GM13976 (cell line): ENCODE data around the gene SLC11A2.
"Not testable (repeated sequence)": the region's sequence is repeated elsewhere in the genome, so short reads cannot be mapped to it uniquely, and the experiment has no call there.

Source experiments
- DNase-seq: peaks from one replicate; pipeline ENCODE4 v3.0.0; 2012; ENCODE audit warnings: low spot score
- CTCF ChIP-seq: IDR thresholded peaks from 2 replicates; pipeline ENCODE4 v1.5.1; 2012; ENCODE audit warnings: borderline replicate concordance, mild to moderate bottlenecking; ENCODE audit not compliant: insufficient read depth; ENCODE audit errors: extremely low read depth, missing control alignments, control extremely low read depth
- in situ Hi-C: fragments of 300-500 bp; cut with MboI; formaldehyde crosslinking; loops from one replicate; pipeline ENCODE4 v1.12.0; 2022; ENCODE audit warnings: low sequenced_read_pairs, mixed read lengths, inconsistent platforms; ENCODE audit not compliant: unreplicated experiment

SLC11A2 gene

GRCh38 chr12:50934371-50934851, 91.8 kb downstream of the SLC11A2 start:
- no peak for DNase-seq
- no peak for TF ChIP-seq CTCF

DNA sequence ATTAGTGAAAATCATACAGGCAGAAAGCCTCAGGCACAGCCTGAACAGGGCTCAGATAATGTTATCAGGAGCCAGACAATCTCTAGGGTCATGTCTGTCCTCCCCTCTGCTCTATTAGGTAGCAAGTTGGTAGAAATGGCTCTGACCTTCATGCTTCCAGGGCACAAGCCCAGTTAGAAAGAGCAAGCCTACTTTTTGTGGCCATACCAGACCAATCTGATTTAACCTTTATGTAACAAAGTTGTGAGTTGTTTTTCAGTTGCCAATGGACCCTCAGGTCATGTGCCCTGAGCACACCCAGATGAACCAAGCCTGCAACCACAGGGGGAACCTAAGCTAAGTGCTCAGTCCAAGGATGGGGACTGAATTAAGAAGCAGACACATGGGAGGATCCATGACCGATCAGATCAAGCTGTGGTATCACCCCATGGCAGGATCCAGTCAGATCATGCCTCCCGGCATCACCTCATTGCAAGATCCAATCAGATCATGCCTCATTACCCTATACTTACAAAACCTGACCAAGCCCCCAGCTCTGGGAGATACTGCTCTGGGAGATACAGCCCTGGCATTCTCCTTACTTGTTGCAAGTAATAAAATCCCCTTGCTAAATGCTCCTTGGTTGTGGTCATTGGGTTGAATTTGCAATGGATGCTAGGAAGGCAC, 92.6 kb downstream of the SLC11A2 start:
- peak; percentile 1 for DNase-seq
- no peak for TF ChIP-seq CTCF
- in situ Hi-C loops = no loop called here

More at GRCh38 chr12:50934371-50934851, 91.8 kb downstream of the SLC11A2 start:
- in situ Hi-C loops = no loop called here

- no peak for DNase-seq
- no peak for TF ChIP-seq CTCF
- in situ Hi-C loops = no loop called here
Observed at GRCh38 chr12:50932787-50933280, 93.3 kb downstream of the SLC11A2 start.

- in situ Hi-C loops, DNase-seq: not testable (repeated sequence)
Observed at GRCh38 chr12:50930477-50930876, 95.7 kb downstream of the SLC11A2 start.

GRCh38 chr12:50929831-50930230, 96.4 kb downstream of the SLC11A2 start:
- TF ChIP-seq CTCF = no peak
- in situ Hi-C loops = no loop called here
- DNase-seq = no peak
